ENCODE results near the gene RUFY2. TPM values are rescaled to one million over a fixed set of nuclear protein-coding genes. Genes with fewer than 3 reads are reported as not detected.

RUFY2 gene
- total RNA-seq, 1 donor from 2014 or later: 23.1 TPM

DNA sequence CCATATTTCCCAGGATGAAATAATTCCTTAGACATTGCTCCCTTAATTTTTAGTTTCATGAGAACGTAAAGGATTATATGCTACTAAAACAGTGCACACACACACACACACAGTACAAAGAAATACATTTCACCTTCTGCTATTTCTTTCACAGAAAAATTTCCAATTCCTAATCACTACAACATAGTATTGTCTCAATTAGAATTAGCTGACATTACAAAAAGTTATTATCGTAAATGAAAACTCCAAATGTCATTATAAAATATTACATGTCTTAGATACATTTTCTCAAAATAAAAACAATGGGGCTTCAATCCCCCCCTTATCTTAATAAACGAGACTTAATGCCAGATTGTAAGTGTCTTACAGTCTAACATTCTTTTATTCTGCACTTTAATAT lies 12.3 kb upstream of the RUFY2 start:
- intact Hi-C loops (cut with DNase I): no loop called here
- ATAC-seq: no peak
- DNase-seq: no peak

DNA sequence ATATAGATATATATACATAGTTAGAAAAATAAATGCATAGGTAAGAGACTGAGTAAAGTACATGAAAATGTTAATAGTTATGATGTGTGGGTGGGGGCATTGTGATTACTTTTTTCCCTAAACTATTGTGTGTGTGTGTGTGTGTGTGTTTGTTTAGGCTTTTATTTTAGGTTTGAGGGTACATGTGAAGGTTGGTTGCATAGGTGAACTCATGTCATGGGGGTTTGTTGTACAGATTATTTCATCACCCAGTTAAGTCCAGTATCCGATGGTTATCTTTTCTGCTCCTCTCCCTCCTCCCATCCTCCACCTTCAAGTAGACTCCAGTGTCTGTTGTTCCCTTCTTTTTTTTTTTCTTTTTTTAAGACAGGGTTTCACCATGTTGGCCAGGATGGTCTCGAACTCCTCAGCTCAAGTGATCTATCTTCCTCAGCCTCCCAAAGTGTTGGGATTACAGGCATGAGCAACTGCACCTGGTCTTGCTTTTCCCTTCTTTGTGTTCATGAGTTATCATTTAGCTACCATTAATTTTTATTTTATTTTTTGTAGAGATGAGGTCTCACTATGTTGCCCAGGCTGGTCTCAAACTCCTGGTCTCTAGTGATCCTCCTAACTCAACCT lies 1.9 kb upstream of the RUFY2 start:
- Histone ChIP-seq H3K36me3 (no peaks in the 10 kb centered on the region), H3K27ac (no peak overlapping the region), H3K9me3 (no peaks in the 10 kb centered on the region), H3K4me3 (no peak overlapping the region), H3K4me1 (peaks cover 5% of the 10 kb centered on the region), H3K27me3 (no peaks in the 10 kb centered on the region)
- DNase-seq: no peak
- intact Hi-C loops (cut with DNase I): no loop called here
- TF ChIP-seq, protein P1, sequence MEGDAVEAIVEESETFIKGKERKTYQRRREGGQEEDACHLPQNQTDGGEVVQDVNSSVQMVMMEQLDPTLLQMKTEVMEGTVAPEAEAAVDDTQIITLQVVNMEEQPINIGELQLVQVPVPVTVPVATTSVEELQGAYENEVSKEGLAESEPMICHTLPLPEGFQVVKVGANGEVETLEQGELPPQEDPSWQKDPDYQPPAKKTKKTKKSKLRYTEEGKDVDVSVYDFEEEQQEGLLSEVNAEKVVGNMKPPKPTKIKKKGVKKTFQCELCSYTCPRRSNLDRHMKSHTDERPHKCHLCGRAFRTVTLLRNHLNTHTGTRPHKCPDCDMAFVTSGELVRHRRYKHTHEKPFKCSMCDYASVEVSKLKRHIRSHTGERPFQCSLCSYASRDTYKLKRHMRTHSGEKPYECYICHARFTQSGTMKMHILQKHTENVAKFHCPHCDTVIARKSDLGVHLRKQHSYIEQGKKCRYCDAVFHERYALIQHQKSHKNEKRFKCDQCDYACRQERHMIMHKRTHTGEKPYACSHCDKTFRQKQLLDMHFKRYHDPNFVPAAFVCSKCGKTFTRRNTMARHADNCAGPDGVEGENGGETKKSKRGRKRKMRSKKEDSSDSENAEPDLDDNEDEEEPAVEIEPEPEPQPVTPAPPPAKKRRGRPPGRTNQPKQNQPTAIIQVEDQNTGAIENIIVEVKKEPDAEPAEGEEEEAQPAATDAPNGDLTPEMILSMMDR (IDR thresholded peaks at IDR 0.05): no peak
- no peak for ATAC-seq

More for the DNA sequence above, 12.3 kb upstream of the RUFY2 start:
- H3K36me3 ChIP-seq: no peaks in the 10 kb centered on the region
- no peaks in the 10 kb centered on the region for H3K9me3 ChIP-seq
- TF ChIP-seq, protein P1 (IDR thresholded peaks at IDR 0.05): no peak
- H3K27ac ChIP-seq: no peak overlapping the region
- no peak overlapping the region for H3K4me3 ChIP-seq
- no peaks in the 10 kb centered on the region for H3K4me1 ChIP-seq
- no peaks in the 10 kb centered on the region for H3K27me3 ChIP-seq

DNA sequence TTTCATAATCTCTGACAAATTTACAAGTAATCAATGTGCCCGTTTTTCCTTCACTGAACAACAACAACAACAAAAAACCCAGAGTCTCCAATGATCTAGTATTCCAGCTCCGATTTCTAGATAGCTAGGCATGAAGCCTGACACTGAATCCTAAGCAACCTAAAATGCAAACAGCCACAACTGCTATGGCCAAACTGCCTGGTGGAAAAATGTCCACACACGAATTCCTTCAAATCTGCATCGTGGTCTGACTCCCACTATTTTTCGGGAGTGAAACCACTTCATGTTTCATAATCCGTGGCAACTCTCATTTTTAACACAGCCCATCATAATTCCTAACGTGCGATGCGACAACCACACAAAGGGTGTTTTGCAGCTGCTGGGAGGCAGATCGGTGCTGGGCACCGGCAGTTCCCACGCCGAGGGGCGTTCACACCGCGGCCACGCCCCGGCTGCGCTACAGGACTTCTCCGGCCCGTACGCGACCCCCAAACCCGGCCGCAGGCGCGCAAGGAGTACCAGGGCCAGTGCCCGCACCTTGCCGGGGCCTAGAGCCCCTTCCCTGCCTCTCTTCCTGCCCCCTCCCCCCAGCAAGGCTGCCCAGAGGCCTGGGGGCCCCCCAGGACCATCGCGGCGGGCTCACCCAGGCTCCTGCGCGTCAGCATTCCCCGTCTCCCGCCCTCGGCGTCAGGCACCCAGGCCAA lies 814 bp downstream of the RUFY2 start:
- Histone ChIP-seq H3K4me1 (peaks cover 5% of the 10 kb centered on the region), H3K36me3 (peaks cover 5% of the 10 kb centered on the region), H3K27ac (peak overlapping the region; percentile 91), H3K9me3 (no peaks in the 10 kb centered on the region), H3K27me3 (no peaks in the 10 kb centered on the region), H3K4me3 (peak overlapping the region; percentile 97)
- peak; percentile 73 for ATAC-seq
- TF ChIP-seq, protein P1 (IDR thresholded peaks at IDR 0.05): no peak
- DNase-seq: peak; percentile 82
- intact Hi-C loops (cut with DNase I): no loop called here

DNA sequence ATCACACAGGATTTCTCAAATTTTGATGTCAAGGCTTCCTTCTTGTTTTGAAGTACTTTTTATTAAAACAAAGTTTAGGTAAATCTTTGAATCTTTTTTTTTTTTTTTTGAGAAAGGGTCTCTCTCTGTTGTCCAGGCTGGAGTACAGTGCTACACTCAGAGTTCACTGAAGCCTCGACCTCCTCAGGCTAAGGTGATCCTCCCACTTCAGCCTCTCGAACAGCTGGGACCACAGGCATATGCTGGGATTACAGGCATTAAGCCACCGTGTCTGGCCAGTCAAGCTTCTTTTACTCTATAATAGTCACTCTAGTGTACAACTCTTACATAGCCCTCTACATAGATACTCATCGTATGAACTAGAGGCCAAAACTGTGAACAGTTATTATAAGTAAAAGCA lies 3.4 kb downstream of the RUFY2 start:
- H3K36me3 ChIP-seq: peaks cover 22% of the 10 kb centered on the region
- DNase-seq: no peak
- no peaks in the 10 kb centered on the region for H3K27me3 ChIP-seq
- H3K4me3 ChIP-seq: no peak overlapping the region
- H3K9me3 ChIP-seq: no peaks in the 10 kb centered on the region
- H3K27ac ChIP-seq: no peak overlapping the region
- TF ChIP-seq, protein P1 (IDR thresholded peaks at IDR 0.05): no peak
- H3K4me1 ChIP-seq: peaks cover 5% of the 10 kb centered on the region
- intact Hi-C loops (cut with DNase I): no loop called here
- ATAC-seq: no peak

DNA sequence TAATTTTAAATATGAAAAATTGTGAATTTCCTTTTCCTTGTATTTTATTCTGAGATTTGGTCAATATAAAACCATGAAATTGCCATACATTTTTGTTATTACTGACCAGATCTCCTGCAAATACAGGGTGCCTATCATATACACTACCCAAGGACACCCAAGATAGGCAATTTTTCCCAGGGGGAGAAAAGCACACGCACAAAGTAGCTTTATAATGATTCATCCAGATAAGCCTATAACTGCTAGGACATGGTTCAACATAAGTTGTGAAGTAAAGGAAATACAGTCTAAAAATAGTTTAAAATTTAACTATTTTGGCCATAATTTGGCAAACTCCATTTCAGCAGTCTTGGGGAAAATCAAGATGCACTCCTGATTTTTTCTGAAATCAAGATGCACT lies 4.8 kb downstream of the RUFY2 start:
- H3K9me3 ChIP-seq: no peaks in the 10 kb centered on the region
- ATAC-seq (no peak), DNase-seq (no peak)
- H3K4me3 ChIP-seq: no peak overlapping the region
- intact Hi-C loops (cut with DNase I): no loop called here
- no peaks in the 10 kb centered on the region for H3K27me3 ChIP-seq
- peaks cover 5% of the 10 kb centered on the region for H3K4me1 ChIP-seq
- no peak overlapping the region for H3K27ac ChIP-seq
- TF ChIP-seq, protein P1 (IDR thresholded peaks at IDR 0.05): no peak
- H3K36me3 ChIP-seq: peaks cover 31% of the 10 kb centered on the region

Measured in upper lobe of right lung (tissue), 1 donor.